NCI-H146 treated with DMSO at 0.1 percent for 48 hours (cell line): ENCODE results near the gene MAP3K15.

Experiments
- DNase-seq: peaks from one replicate; lab custom pipeline; 2025; ENCODE audit not compliant: unreplicated experiment; lab: John Stamatoyannopoulos, UW

MAP3K15 gene

DNA sequence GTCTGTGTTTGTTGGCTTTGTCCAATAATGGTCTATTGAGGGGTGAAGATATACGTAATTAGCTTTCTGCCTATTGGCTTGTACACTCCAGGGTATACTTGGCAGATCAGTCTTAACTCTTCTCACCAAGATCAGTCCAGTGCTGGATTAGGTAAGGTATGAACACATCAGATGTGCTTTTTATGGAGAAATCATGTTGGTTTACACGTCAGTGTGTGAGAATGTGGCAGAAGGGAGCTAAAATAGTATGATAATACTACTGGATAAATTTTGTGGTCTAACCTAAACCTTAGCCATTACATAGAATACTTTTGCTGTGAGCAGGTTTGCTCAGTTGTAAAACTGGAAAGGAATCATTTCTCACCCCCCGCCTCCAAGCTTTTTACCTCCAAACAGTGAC is 167.4 kb downstream of the MAP3K15 start:
- DNase-seq = no peak

DNA sequence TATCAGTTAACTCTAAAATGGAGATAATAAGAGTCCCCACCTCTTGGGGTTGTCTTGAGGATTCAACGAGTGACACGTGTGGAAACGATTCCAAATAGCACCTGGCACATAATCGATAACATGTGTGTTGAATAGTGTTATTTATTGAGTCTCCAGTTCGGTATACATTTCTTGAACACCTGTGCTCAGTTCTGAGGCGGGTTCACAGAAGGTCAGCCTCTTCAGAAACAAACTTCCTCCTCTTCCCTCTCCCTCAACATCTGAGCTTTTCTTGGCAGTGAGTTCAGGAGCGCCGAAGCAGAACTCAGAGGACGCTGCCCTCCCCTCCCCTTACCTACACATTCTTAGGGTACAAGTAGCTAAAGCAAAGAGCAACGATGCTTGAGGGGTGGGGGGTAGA is 170.6 kb downstream of the MAP3K15 start:
- DNase-seq = no peak

- DNase-seq = peak; percentile 89
Measured at GRCh38 chrX:19343535-19344408, 171.5 kb downstream of the MAP3K15 start, which contains the start of gene PDHA1. TSS of gene PDHA1 (plus strand) at chrX:19343927. CDS start at chrX:19344038, 111 bp downstream.

- no peak for DNase-seq
Measured at GRCh38 chrX:19343085-19343534, 172.2 kb downstream of the MAP3K15 start.

- no peak for DNase-seq
Measured at GRCh38 chrX:19342331-19342906, 172.9 kb downstream of the MAP3K15 start.

DNA sequence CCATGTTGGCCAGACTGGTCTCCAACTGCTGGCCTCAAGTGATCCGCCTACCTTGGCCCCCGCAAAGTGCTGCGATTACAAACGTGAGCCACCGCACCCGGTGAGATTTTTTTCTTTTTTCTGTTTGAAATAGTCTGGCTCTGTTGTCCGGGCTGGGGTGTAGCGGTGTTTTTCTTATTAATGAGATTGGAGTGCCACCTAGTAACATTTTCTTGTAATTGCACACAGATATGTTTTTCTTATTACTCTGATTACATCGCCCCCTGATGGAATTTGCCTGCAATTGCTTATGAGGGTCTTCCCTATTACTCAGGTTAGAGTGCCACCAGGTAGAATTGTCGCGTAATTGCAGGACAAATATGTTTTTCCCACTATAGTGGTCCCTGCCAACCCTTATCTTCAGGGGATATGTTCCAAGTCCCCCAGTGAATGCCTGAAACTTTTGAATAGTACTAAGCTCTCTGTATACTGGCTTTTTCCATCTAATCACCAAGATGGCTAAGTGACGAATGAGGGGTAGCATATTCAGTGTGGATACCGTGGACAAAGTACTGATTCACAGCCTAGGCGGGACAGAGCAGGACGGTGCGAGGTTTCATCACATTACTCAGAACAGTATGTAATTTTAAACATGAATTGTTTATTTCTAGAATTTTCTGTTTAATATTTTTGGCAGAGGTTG is 180.2 kb downstream of the MAP3K15 start:
- DNase-seq = peak; percentile 26

GRCh38 chrX:19332983-19333382 is 182.3 kb downstream of the MAP3K15 start:
- DNase-seq = no peak

GRCh38 chrX:19331831-19332230 is 183.5 kb downstream of the MAP3K15 start:
- no peak for DNase-seq

- no peak for DNase-seq
Measured at GRCh38 chrX:19326567-19326966, 188.7 kb downstream of the MAP3K15 start.
